ENCODE data around the gene EPRS1. TPM values are rescaled to one million over a fixed set of nuclear protein-coding genes. Genes with fewer than 3 reads are reported as not detected.

The EPRS1 gene
- total and polyA plus RNA-seq, 2 of the 13 experiments (the other 11 are each of a cell fraction or from before 2014, with no cell fraction given): 86.1 to 124 TPM

GRCh38 chr1:220084460-220084859, 38.2 kb upstream of the EPRS1 start:
- DNase-seq (ENCODE audit: low spot score) (no peak), FAIRE-seq (no peak), ATAC-seq (no peak)
- Histone ChIP-seq H3K36me3 (replicated peaks in 1 of 2; ENCODE audit: control insufficient read depth in 1 of 2, insufficient read depth in 2 of 2, low read length in 2 of 2) (no peaks in the 10 kb centered on the region; a peak in 1 of 5 replicates), H2AFZ (ENCODE audit: low read length) (no peak overlapping the region), H4K20me1 (ENCODE audit: insufficient read depth, low read length) (no peaks in the 10 kb centered on the region; the same call in 1 of the 2 replicates), H3K27ac (ENCODE audit: extremely low read length, insufficient read depth, low read length) (no peak overlapping the region), H3K9ac (ENCODE audit: insufficient read depth, low read depth, low read length) (no peak overlapping the region), H3K79me2 (ENCODE audit: insufficient read depth, low read length) (peaks cover 25% of the 10 kb centered on the region), H3K4me1 (ENCODE audit: insufficient read depth, low read length) (peaks cover 16% of the 10 kb centered on the region; the same call in 1 of the 2 replicates), H3K27me3 (ENCODE audit: control insufficient read depth in 1 of 2, insufficient read depth in 2 of 2, low read length in 2 of 2) (no peaks in the 10 kb centered on the region; a peak in 1 of 5 replicates), H3K4me3 (replicated peaks in 1 of 3; ENCODE audit: insufficient read depth in 1 of 3, low read depth in 2 of 3, low read length in 3 of 3) (no peak overlapping the region), H3K4me2 (ENCODE audit: low read depth, low read length) (no peak overlapping the region), H3K9me3 (ENCODE audit: low read length) (no peaks in the 10 kb centered on the region)
- POLR2A ChIA-PET: no interaction called here
- in situ Hi-C loops (cut with HindIII; ENCODE audit: extremely low pct_ligation_motif_present, low pct_unique_long_range_greater_than_20kb): no loop called here
- intact Hi-C loops (cut with micrococcal nuclease; ENCODE audit: unreplicated experiment): no loop called here
- CTCF ChIA-PET (ENCODE audit: low intra/inter-chr PET ratio, low total read pairs): no interaction called here
- WGBS (ENCODE audit: low lambda C conversion rate): 91% methylated on average over 1 of the region's 1 CpG
- TF ChIP-seq ZNF644 (CRISPR knock-in tag; IDR thresholded peaks at IDR 0.05; ENCODE audit: low read depth): no peak
- peak; percentile 50; the same call in 1 of the 2 replicates for TF ChIP-seq PPARG (CRISPR knock-in tag; conservative IDR thresholded peaks at IDR 0.05)
- 0 out of 2 replicates have a peak, but pooled peaks have one; percentile 15 for TF ChIP-seq RARA (CRISPR knock-in tag; IDR thresholded peaks at IDR 0.05)
- no peak for TF ChIP-seq LRRFIP1 (CRISPR knock-in tag; conservative IDR thresholded peaks at IDR 0.05)
- BruUV-seq (replicated peaks): no TSS peak

GRCh38 chr1:220077887-220078286, 31.6 kb upstream of the EPRS1 start:
- POLR2A ChIA-PET: no interaction called here
- Histone ChIP-seq H3K4me2 (ENCODE audit: low read depth, low read length) (no peak overlapping the region), H3K9me3 (ENCODE audit: low read length) (no peaks in the 10 kb centered on the region), H4K20me1 (ENCODE audit: insufficient read depth, low read length) (no peaks in the 10 kb centered on the region), H3K9ac (ENCODE audit: insufficient read depth, low read depth, low read length) (no peak overlapping the region), H3K27me3 (ENCODE audit: control insufficient read depth in 1 of 2, insufficient read depth in 2 of 2, low read length in 2 of 2) (no peaks in the 10 kb centered on the region), H3K36me3 (replicated peaks in 1 of 2; ENCODE audit: control insufficient read depth in 1 of 2, insufficient read depth in 2 of 2, low read length in 2 of 2) (peaks cover 0 to 14% of the 10 kb centered on the region in 2 experiments; a peak in 2 of 5 replicates), H2AFZ (ENCODE audit: low read length) (no peak overlapping the region), H3K27ac (ENCODE audit: extremely low read length, insufficient read depth, low read length) (no peak overlapping the region), H3K79me2 (ENCODE audit: insufficient read depth, low read length) (peaks cover 2% of the 10 kb centered on the region), H3K4me1 (ENCODE audit: insufficient read depth, low read length) (no peaks in the 10 kb centered on the region), H3K4me3 (replicated peaks in 1 of 3; ENCODE audit: insufficient read depth in 1 of 3, low read depth in 2 of 3, low read length in 3 of 3) (no peak overlapping the region)
- in situ Hi-C loops (cut with HindIII; ENCODE audit: extremely low pct_ligation_motif_present, low pct_unique_long_range_greater_than_20kb) (no loop called here), intact Hi-C loops (cut with micrococcal nuclease; ENCODE audit: unreplicated experiment) (no loop called here)
- FAIRE-seq (no peak), ATAC-seq (no peak), DNase-seq (ENCODE audit: low spot score) (no peak)
- no TSS peak for BruUV-seq (replicated peaks)
- WGBS (ENCODE audit: low lambda C conversion rate): 95% methylated on average over 3 of the region's 3 CpGs
- CTCF ChIA-PET (ENCODE audit: low intra/inter-chr PET ratio, low total read pairs): no interaction called here
- TF ChIP-seq RBFOX2 (IDR thresholded peaks at IDR 0.05; ENCODE audit: low read depth, low read length) (no peak), ZNF83 (CRISPR knock-in tag; IDR thresholded peaks at IDR 0.05; ENCODE audit: borderline replicate concordance) (no peak), SMYD3 (CRISPR knock-in tag; IDR thresholded peaks at IDR 0.05) (no peak), KLF15 (CRISPR knock-in tag; IDR thresholded peaks at IDR 0.05; ENCODE audit: borderline replicate concordance) (no peak), MAX (IDR thresholded peaks at IDR 0.05) (no peak), ZNF768 (CRISPR knock-in tag; IDR thresholded peaks at IDR 0.05) (no peak), ZEB1 (IDR thresholded peaks at IDR 0.05; ENCODE audit: insufficient replicate concordance, low read depth) (no peak), TSC22D2 (CRISPR knock-in tag; IDR thresholded peaks at IDR 0.05; ENCODE audit: borderline replicate concordance) (no peak), PITX1 (CRISPR knock-in tag; IDR thresholded peaks at IDR 0.05) (no peak), HNF4G (IDR thresholded peaks at IDR 0.05; ENCODE audit: borderline replicate concordance, low read depth, low read length) (no peak), HNF4G (CRISPR knock-in tag; IDR thresholded peaks at IDR 0.05; ENCODE audit: borderline replicate concordance, low read depth) (no peak)
